Astrocyte (in vitro differentiated cells and primary cell): ENCODE measurements around the gene FFAR3. TPM values are rescaled to one million over a fixed set of nuclear protein-coding genes. Genes with fewer than 3 reads are reported as not detected.

Experiments
- DNase-seq: peaks from one replicate; pipeline ENCODE4 v3.0.0-alpha.2; 2010; ENCODE audit warnings: low read depth
- FAIRE-seq: peaks from 2 replicates; lab custom pipeline; 2011; peaks lifted over from hg19 to GRCh38; lab: Jason Lieb, UNC
- H2AFZ ChIP-seq: 2 replicates; pipeline ENCODE4 v1.6.0; 2012; ENCODE audit warnings: low read depth, low read length, inconsistent platforms
- H3K27ac ChIP-seq: 2 replicates; pipeline ENCODE4 v1.5.1; 2011; ENCODE audit warnings: low read depth, low read length, inconsistent platforms
- H3K27me3 ChIP-seq: 2 replicates; pipeline ENCODE4 v1.6.0; 2011; ENCODE audit warnings: low read length, inconsistent platforms; ENCODE audit not compliant: insufficient read depth
- H3K36me3 ChIP-seq: 2 replicates; pipeline ENCODE4 v1.5.1; 2011; ENCODE audit warnings: low read length, inconsistent platforms; ENCODE audit not compliant: insufficient read depth
- H3K4me1 ChIP-seq: 2 replicates; pipeline ENCODE4 v1.5.1; 2011; ENCODE audit warnings: low read length, inconsistent platforms; ENCODE audit not compliant: insufficient read depth
- H3K4me2 ChIP-seq: 2 replicates; pipeline ENCODE4 v1.6.0; 2012; ENCODE audit warnings: low read length, inconsistent platforms
- H3K4me3 ChIP-seq: 2 replicates; pipeline ENCODE4 v1.5.1; 2011; ENCODE audit warnings: low read depth, mild to moderate bottlenecking, low read length, inconsistent platforms; ENCODE audit not compliant: insufficient read depth
- H3K79me2 ChIP-seq: 2 replicates; pipeline ENCODE4 v1.6.0; 2012; ENCODE audit warnings: mild to moderate bottlenecking, low read length, inconsistent platforms; ENCODE audit not compliant: insufficient read depth
- H3K9ac ChIP-seq: 2 replicates; pipeline ENCODE4 v1.6.0; 2012; ENCODE audit warnings: mild to moderate bottlenecking, low read length, inconsistent platforms
- H3K9me3 ChIP-seq: 2 replicates; pipeline ENCODE4 v1.5.1; 2012; ENCODE audit warnings: low read depth, mild to moderate bottlenecking, low read length, inconsistent platforms; ENCODE audit not compliant: insufficient read depth
- H4K20me1 ChIP-seq: 2 replicates; pipeline ENCODE4 v1.6.0; 2012; ENCODE audit warnings: low read length, inconsistent platforms; ENCODE audit not compliant: insufficient read depth
- H3K27ac Mint-ChIP-seq: one replicate; pipeline ENCODE4 v1.8.0; 2021; ENCODE audit warnings: mild to moderate bottlenecking, mixed read lengths; ENCODE audit not compliant: unreplicated experiment
- H3K27me3 Mint-ChIP-seq: one replicate; pipeline ENCODE4 v1.8.0; 2021; ENCODE audit warnings: low read depth, mixed read lengths; ENCODE audit not compliant: unreplicated experiment
- H3K36me3 Mint-ChIP-seq: one replicate; pipeline ENCODE4 v1.8.0; 2021; ENCODE audit warnings: low read depth, mixed read lengths; ENCODE audit not compliant: unreplicated experiment
- H3K4me1 Mint-ChIP-seq: one replicate; pipeline ENCODE4 v1.8.0; 2021; ENCODE audit warnings: low read depth, mixed read lengths; ENCODE audit not compliant: unreplicated experiment
- H3K4me3 Mint-ChIP-seq: one replicate; pipeline ENCODE4 v1.8.0; 2021; ENCODE audit warnings: mild to moderate bottlenecking, moderate library complexity, mixed read lengths; ENCODE audit not compliant: unreplicated experiment
- H3K9me3 Mint-ChIP-seq: one replicate; pipeline ENCODE4 v1.8.0; 2021; ENCODE audit warnings: mild to moderate bottlenecking, mixed read lengths; ENCODE audit not compliant: unreplicated experiment
- CTCF ChIP-seq: IDR thresholded peaks from 2 replicates; pipeline ENCODE4 v1.5.1; 2011; ENCODE audit warnings: low read depth, mild to moderate bottlenecking, inconsistent platforms, low read length, moderate library complexity; ENCODE audit not compliant: insufficient read depth
- EZH2 ChIP-seq: IDR thresholded peaks from 2 replicates; pipeline ENCODE4 v1.6.1; 2012; ENCODE audit warnings: mild to moderate bottlenecking, low read length, inconsistent platforms; ENCODE audit not compliant: insufficient read depth
- total RNA-seq: library from RNA; stranded (reverse); gene quantifications from 2 replicates; pipeline ENCODE4 v1.2.1, GENCODE V29; 2021

The FFAR3 gene
- total RNA-seq, 1 donor from 2014 or later: not detected

- Mint-ChIP-seq H3K4me3 (no peak overlapping the region), H3K27ac (no peak overlapping the region), H3K27me3 (peaks cover 28% of the 10 kb centered on the region), H3K9me3 (no peaks in the 10 kb centered on the region), H3K36me3 (no peaks in the 10 kb centered on the region), H3K4me1 (peaks cover 3% of the 10 kb centered on the region)
- no peak overlapping the region for H3K4me3 ChIP-seq
- no peak overlapping the region for H3K4me2 ChIP-seq
- no peaks in the 10 kb centered on the region for H3K4me1 ChIP-seq
- no peaks in the 10 kb centered on the region for H3K27me3 ChIP-seq
- DNase-seq: no peak
- no peaks in the 10 kb centered on the region for H3K9me3 ChIP-seq
- no peak overlapping the region for H2AFZ ChIP-seq
- TF ChIP-seq CTCF: no peak
- TF ChIP-seq EZH2: no peak
- no peak overlapping the region for H3K9ac ChIP-seq
- no peaks in the 10 kb centered on the region for H3K79me2 ChIP-seq
- H4K20me1 ChIP-seq: no peaks in the 10 kb centered on the region
- no peak for FAIRE-seq
- H3K27ac ChIP-seq: no peak overlapping the region
- H3K36me3 ChIP-seq: no peaks in the 10 kb centered on the region
Observed at GRCh38 chr19:35332817-35333216, 25.4 kb upstream of the FFAR3 start.

DNA sequence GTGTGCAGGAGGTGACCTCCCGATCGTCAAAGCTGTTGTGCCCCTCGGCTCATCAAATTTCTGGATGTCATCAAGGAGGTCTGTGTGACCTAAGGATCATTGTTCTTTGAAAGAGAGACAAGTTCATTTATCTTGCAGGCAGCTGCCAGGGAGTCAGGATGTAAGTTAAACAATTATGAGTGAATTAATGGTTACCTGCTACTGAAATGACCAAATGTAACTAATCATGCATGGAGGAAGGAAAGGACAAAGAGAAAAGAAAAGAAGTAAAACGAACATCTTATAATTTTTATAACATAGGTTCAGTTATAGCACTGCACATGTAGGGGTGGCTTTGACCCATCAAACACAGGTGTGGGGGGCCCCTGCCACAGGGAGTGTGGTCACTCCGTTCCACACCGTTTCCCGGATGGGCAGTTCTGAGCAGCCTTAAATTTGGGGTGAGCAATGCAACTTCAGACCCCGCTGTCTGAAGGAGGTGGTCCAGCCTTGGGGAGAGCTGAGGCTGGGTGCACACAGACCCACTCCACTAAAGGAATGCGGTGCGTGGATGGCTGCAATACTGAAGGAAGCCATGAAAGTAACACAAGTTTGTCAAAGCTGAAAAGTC lies 24.0 kb upstream of the FFAR3 start:
- no peak for TF ChIP-seq EZH2
- TF ChIP-seq CTCF: no peak
- no peaks in the 10 kb centered on the region for H3K9me3 Mint-ChIP-seq
- H3K36me3 ChIP-seq: no peaks in the 10 kb centered on the region
- no peak overlapping the region for H2AFZ ChIP-seq
- H3K4me3 ChIP-seq: no peak overlapping the region
- H3K4me3 Mint-ChIP-seq: no peak overlapping the region
- H3K9me3 ChIP-seq: no peaks in the 10 kb centered on the region
- H3K27ac ChIP-seq: no peak overlapping the region
- DNase-seq: no peak
- no peak for FAIRE-seq
- no peaks in the 10 kb centered on the region for H3K4me1 Mint-ChIP-seq
- H3K27me3 Mint-ChIP-seq: peaks cover 26% of the 10 kb centered on the region
- no peak overlapping the region for H3K27ac Mint-ChIP-seq
- H3K36me3 Mint-ChIP-seq: no peaks in the 10 kb centered on the region
- no peaks in the 10 kb centered on the region for H4K20me1 ChIP-seq
- H3K4me2 ChIP-seq: no peak overlapping the region
- no peaks in the 10 kb centered on the region for H3K79me2 ChIP-seq
- no peaks in the 10 kb centered on the region for H3K27me3 ChIP-seq
- H3K9ac ChIP-seq: no peak overlapping the region
- H3K4me1 ChIP-seq: no peaks in the 10 kb centered on the region

DNA sequence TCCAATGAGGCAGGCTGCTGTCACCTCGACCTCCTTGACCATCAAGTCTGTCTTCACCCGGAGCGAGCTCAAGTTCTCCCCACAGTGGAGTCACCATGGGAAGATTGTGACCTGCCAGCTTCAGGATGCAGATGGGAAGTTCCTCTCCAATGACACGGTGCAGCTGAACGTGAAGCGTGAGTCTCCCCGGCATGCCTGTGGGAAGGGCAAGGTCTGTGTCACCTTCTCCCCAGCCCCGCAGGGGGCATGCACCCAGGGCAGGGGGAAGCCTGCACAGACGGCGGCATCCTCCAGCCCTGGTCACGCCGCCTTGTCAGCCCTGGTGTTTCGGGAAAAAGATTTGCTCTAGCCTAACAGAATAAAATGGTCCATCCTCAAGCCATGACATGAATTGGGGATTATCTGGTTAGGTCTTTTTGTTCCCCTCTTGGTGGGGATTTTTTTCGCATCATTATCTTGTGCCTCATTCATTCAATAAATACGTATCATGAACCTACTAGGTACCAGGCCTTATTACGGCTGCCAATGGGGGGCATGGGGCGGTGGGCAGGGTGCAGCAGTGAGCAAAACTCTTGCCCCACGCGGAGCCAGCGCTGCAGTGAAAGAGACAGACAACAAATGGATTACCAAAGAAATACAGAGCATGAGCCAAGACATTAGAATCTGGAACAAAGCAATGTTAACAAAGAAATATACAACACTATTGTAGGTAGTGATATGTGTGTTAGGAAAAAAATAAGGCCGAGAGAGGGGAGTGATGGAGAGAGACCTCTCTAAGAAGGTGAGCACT lies 21.9 kb upstream of the FFAR3 start:
- H3K27ac Mint-ChIP-seq: no peak overlapping the region
- Histone ChIP-seq H4K20me1 (no peaks in the 10 kb centered on the region), H2AFZ (no peak overlapping the region), H3K4me1 (no peaks in the 10 kb centered on the region), H3K27me3 (no peaks in the 10 kb centered on the region), H3K9ac (no peak overlapping the region), H3K9me3 (no peaks in the 10 kb centered on the region), H3K4me3 (no peak overlapping the region), H3K79me2 (no peaks in the 10 kb centered on the region), H3K36me3 (no peaks in the 10 kb centered on the region), H3K27ac (no peak overlapping the region), H3K4me2 (no peak overlapping the region)
- H3K27me3 Mint-ChIP-seq: peaks cover 35% of the 10 kb centered on the region
- TF ChIP-seq EZH2 (no peak), CTCF (no peak)
- no peak for FAIRE-seq
- no peaks in the 10 kb centered on the region for H3K4me1 Mint-ChIP-seq
- no peaks in the 10 kb centered on the region for H3K36me3 Mint-ChIP-seq
- no peak overlapping the region for H3K4me3 Mint-ChIP-seq
- H3K9me3 Mint-ChIP-seq: no peaks in the 10 kb centered on the region
- DNase-seq: no peak
